ENCODE data around the gene SLC25A17. TPM values are rescaled to one million over a fixed set of nuclear protein-coding genes. Genes with fewer than 3 reads are reported as not detected.

The SLC25A17 gene
- total RNA-seq, 1 experiment from 2014 or later, result 51.6 TPM

- POLR2A ChIA-PET (ENCODE audit: low non-redundant PET), result interaction anchor here (0.6 kb wide), 4 partner anchors 80 to 514 kb away, joined by 3 to 10 read pairs (median 6); no protein-coding TSS in a partner anchor
- peak within 1 kb of the TSS; percentile 98 for H3K27ac ChIP-seq (ENCODE audit: low read depth, low read length, poor library complexity, severe bottlenecking)
- peak; percentile 98 for DNase-seq (ENCODE audit: low spot score)
- no peaks in the 10 kb centered on the region for H3K27me3 ChIP-seq (replicated peaks; ENCODE audit: insufficient read depth, low read depth, low read length, poor library complexity)
- no peak for TF ChIP-seq EZH2 (IDR thresholded peaks at IDR 0.05; ENCODE audit: borderline replicate concordance, low read depth, low read length, poor library complexity, severe bottlenecking)
- TF ChIP-seq CTCF (conservative IDR thresholded peaks at IDR 0.05; ENCODE audit: low read depth, low read length), result peak; percentile 40
- no TSS peak for BruUV-seq (replicated peaks)
- no peaks in the 10 kb centered on the region for H3K9me3 ChIP-seq (ENCODE audit: low read depth, low read length, poor library complexity, severe bottlenecking)
- H3K4me1 ChIP-seq (ENCODE audit: insufficient read depth, low read length, poor library complexity, severe bottlenecking), result peaks cover 15% of the 10 kb centered on the region
- CTCF ChIA-PET, result interaction anchor here (0.6 to 1.1 kb wide), 5 partner anchors 42 to 417 kb away, joined by 3 to 5 read pairs (median 4); no protein-coding TSS in a partner anchor
- intact Hi-C loops (cut with micrococcal nuclease; ENCODE audit: unreplicated experiment), result loop anchor here (1.0 kb wide), 1 partner anchor 37 kb away; the partner anchor contains the start of gene SLC25A17
- peaks cover 17% of the 10 kb centered on the region for H3K36me3 ChIP-seq (ENCODE audit: insufficient read depth, low read length, poor library complexity, severe bottlenecking)
- peak within 1 kb of the TSS; percentile 75 for H3K4me3 ChIP-seq (ENCODE audit: low read depth, low read length, poor library complexity, severe bottlenecking)
Measured at GRCh38 chr22:40856513-40857308, 37.6 kb upstream of the SLC25A17 start, which contains the start of the genes ST13 and XPNPEP3. Gene ST13, minus strand, starts transcription at chr22:40856639. Its CDS starts 99 bp downstream, at chr22:40856540. Gene XPNPEP3, plus strand, starts transcription at chr22:40857148. Its CDS starts 34 bp downstream, at chr22:40857182.

GRCh38 chr22:40855979-40856512 is 36.9 kb upstream of the SLC25A17 start:
- ChIA-PET CTCF (interaction anchor here (0.6 kb wide), 2 partner anchors 272 to 318 kb away, joined by 4 to 5 read pairs; no protein-coding TSS in a partner anchor), POLR2A (ENCODE audit: low non-redundant PET) (interaction anchor here (0.6 kb wide), 3 partner anchors 79 to 490 kb away, joined by 4 to 10 read pairs (median 7); no protein-coding TSS in a partner anchor)
- DNase-seq (ENCODE audit: low spot score), result peak; percentile 43
- peaks cover 20% of the 10 kb centered on the region for H3K4me1 ChIP-seq (ENCODE audit: insufficient read depth, low read length, poor library complexity, severe bottlenecking)
- peaks cover 12% of the 10 kb centered on the region for H3K36me3 ChIP-seq (ENCODE audit: insufficient read depth, low read length, poor library complexity, severe bottlenecking)
- no peak for TF ChIP-seq EZH2 (IDR thresholded peaks at IDR 0.05; ENCODE audit: borderline replicate concordance, low read depth, low read length, poor library complexity, severe bottlenecking)
- TF ChIP-seq CTCF (conservative IDR thresholded peaks at IDR 0.05; ENCODE audit: low read depth, low read length), result no peak
- no peaks in the 10 kb centered on the region for H3K9me3 ChIP-seq (ENCODE audit: low read depth, low read length, poor library complexity, severe bottlenecking)
- H3K27me3 ChIP-seq (replicated peaks; ENCODE audit: insufficient read depth, low read depth, low read length, poor library complexity), result no peaks in the 10 kb centered on the region
- peak overlapping the region; percentile 75 for H3K4me3 ChIP-seq (ENCODE audit: low read depth, low read length, poor library complexity, severe bottlenecking)
- H3K27ac ChIP-seq (ENCODE audit: low read depth, low read length, poor library complexity, severe bottlenecking), result peak overlapping the region; percentile 98
- intact Hi-C loops (cut with micrococcal nuclease; ENCODE audit: unreplicated experiment), result loop anchor here (1.0 kb wide), 1 partner anchor 37 kb away; the partner anchor contains the start of gene SLC25A17
- no TSS peak for BruUV-seq (replicated peaks)

GRCh38 chr22:40855071-40855978 is 36.2 kb upstream of the SLC25A17 start:
- DNase-seq (ENCODE audit: low spot score), result peak; percentile 51
- TF ChIP-seq CTCF (conservative IDR thresholded peaks at IDR 0.05; ENCODE audit: low read depth, low read length) (no peak), EZH2 (IDR thresholded peaks at IDR 0.05; ENCODE audit: borderline replicate concordance, low read depth, low read length, poor library complexity, severe bottlenecking) (no peak)
- H3K4me3 ChIP-seq (ENCODE audit: low read depth, low read length, poor library complexity, severe bottlenecking), result peak overlapping the region; percentile 75
- ChIA-PET CTCF (no interaction called here), POLR2A (ENCODE audit: low non-redundant PET) (interaction anchor here (0.7 kb wide), 1 partner anchor 1622 kb away, joined by 3 read pairs; no protein-coding TSS in a partner anchor)
- H3K9me3 ChIP-seq (ENCODE audit: low read depth, low read length, poor library complexity, severe bottlenecking), result no peaks in the 10 kb centered on the region
- no peaks in the 10 kb centered on the region for H3K27me3 ChIP-seq (replicated peaks; ENCODE audit: insufficient read depth, low read depth, low read length, poor library complexity)
- BruUV-seq (replicated peaks), result TSS peak; percentile 31
- H3K4me1 ChIP-seq (ENCODE audit: insufficient read depth, low read length, poor library complexity, severe bottlenecking), result peaks cover 20% of the 10 kb centered on the region
- peaks cover 13% of the 10 kb centered on the region for H3K36me3 ChIP-seq (ENCODE audit: insufficient read depth, low read length, poor library complexity, severe bottlenecking)
- H3K27ac ChIP-seq (ENCODE audit: low read depth, low read length, poor library complexity, severe bottlenecking), result peak overlapping the region; percentile 98
- intact Hi-C loops (cut with micrococcal nuclease; ENCODE audit: unreplicated experiment), result no loop called here
